ENCODE data around the gene NPL. TPM values are rescaled to one million over a fixed set of nuclear protein-coding genes. Genes with fewer than 3 reads are reported as not detected.

The NPL gene
- total and polyA plus RNA-seq, 2 of the 13 experiments (the other 11 are each of a cell fraction or from before 2014, with no cell fraction given), result 0.03 to 0.04 TPM

- intact Hi-C loops (cut with micrococcal nuclease; ENCODE audit: unreplicated experiment), result no loop called here
- Histone ChIP-seq H3K4me2 (ENCODE audit: low read depth, low read length) (no peak overlapping the region), H3K27me3 (ENCODE audit: control insufficient read depth in 1 of 2, insufficient read depth in 2 of 2, low read length in 2 of 2) (peaks cover 0 to 26% of the 10 kb centered on the region in 2 experiments; a peak in 2 of 5 replicates), H3K27ac (ENCODE audit: extremely low read length, insufficient read depth, low read length) (no peak overlapping the region), H3K4me1 (ENCODE audit: insufficient read depth, low read length) (no peaks in the 10 kb centered on the region), H3K4me3 (replicated peaks in 1 of 3; ENCODE audit: insufficient read depth in 1 of 3, low read depth in 2 of 3, low read length in 3 of 3) (no peak overlapping the region), H3K9ac (ENCODE audit: insufficient read depth, low read depth, low read length) (no peak overlapping the region), H4K20me1 (ENCODE audit: insufficient read depth, low read length) (no peaks in the 10 kb centered on the region), H2AFZ (ENCODE audit: low read length) (no peak overlapping the region), H3K9me3 (ENCODE audit: low read length) (no peaks in the 10 kb centered on the region), H3K36me3 (replicated peaks in 1 of 2; ENCODE audit: control insufficient read depth in 1 of 2, insufficient read depth in 2 of 2, low read length in 2 of 2) (no peaks in the 10 kb centered on the region), H3K79me2 (ENCODE audit: insufficient read depth, low read length) (no peaks in the 10 kb centered on the region)
- 44% methylated on average over 5 of the region's 5 CpGs for WGBS (ENCODE audit: low lambda C conversion rate)
- ChIA-PET POLR2A (no interaction called here), CTCF (ENCODE audit: low intra/inter-chr PET ratio, low total read pairs) (no interaction called here)
- FAIRE-seq (no peak), DNase-seq (ENCODE audit: low spot score) (no peak), ATAC-seq (no peak)
- BruUV-seq (replicated peaks), result no TSS peak
- TF ChIP-seq ZNF775 (CRISPR knock-in tag; IDR thresholded peaks at IDR 0.05; ENCODE audit: borderline replicate concordance), result no peak
- TF ChIP-seq EP300 (IDR thresholded peaks at IDR 0.05; ENCODE audit: low read depth in 2 of 2, low read length in 2 of 2), result no peak
- TF ChIP-seq EP300 (CRISPR knock-in tag; IDR thresholded peaks at IDR 0.05; ENCODE audit: borderline replicate concordance), result no peak
- no peak for TF ChIP-seq RELA (CRISPR knock-in tag; IDR thresholded peaks at IDR 0.05)
- TF ChIP-seq ATF5 (CRISPR knock-in tag; IDR thresholded peaks at IDR 0.05; ENCODE audit: low read depth), result no peak
- TF ChIP-seq BRCA1 (CRISPR knock-in tag; IDR thresholded peaks at IDR 0.05), result no peak
- TF ChIP-seq ZNF20 (CRISPR knock-in tag; IDR thresholded peaks at IDR 0.05), result no peak
- no peak for TF ChIP-seq SIN3B (IDR thresholded peaks at IDR 0.05; ENCODE audit: low read length)
- TF ChIP-seq SATB2 (CRISPR knock-in tag; IDR thresholded peaks at IDR 0.05), result no peak
- no peak for TF ChIP-seq ZNF576 (CRISPR knock-in tag; IDR thresholded peaks at IDR 0.05)
- TF ChIP-seq, protein P1, sequence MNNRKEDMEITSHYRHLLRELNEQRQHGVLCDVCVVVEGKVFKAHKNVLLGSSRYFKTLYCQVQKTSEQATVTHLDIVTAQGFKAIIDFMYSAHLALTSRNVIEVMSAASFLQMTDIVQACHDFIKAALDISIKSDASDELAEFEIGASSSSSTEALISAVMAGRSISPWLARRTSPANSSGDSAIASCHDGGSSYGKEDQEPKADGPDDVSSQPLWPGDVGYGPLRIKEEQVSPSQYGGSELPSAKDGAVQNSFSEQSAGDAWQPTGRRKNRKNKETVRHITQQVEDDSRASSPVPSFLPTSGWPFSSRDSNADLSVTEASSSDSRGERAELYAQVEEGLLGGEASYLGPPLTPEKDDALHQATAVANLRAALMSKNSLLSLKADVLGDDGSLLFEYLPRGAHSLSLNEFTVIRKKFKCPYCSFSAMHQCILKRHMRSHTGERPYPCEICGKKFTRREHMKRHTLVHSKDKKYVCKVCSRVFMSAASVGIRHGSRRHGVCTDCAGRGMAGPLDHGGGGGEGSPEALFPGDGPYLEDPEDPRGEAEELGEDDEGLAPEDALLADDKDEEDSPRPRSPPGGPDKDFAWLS (CRISPR knock-in tag; IDR thresholded peaks at IDR 0.05; ENCODE audit: borderline replicate concordance), result no peak
- no peak for TF ChIP-seq FOXK1 (CRISPR knock-in tag; IDR thresholded peaks at IDR 0.05; ENCODE audit: borderline replicate concordance, low read depth)
- no peak for TF ChIP-seq NR2F6 (IDR thresholded peaks at IDR 0.05)
- no peak for TF ChIP-seq NR2F6 (CRISPR knock-in tag; IDR thresholded peaks at IDR 0.05)
- TF ChIP-seq YY1 (IDR thresholded peaks at IDR 0.05; ENCODE audit: insufficient read depth, insufficient replicate concordance, low read depth, low read length), result no peak
- no peak for TF ChIP-seq UBTF (CRISPR knock-in tag; IDR thresholded peaks at IDR 0.05)
- TF ChIP-seq, protein P2, sequence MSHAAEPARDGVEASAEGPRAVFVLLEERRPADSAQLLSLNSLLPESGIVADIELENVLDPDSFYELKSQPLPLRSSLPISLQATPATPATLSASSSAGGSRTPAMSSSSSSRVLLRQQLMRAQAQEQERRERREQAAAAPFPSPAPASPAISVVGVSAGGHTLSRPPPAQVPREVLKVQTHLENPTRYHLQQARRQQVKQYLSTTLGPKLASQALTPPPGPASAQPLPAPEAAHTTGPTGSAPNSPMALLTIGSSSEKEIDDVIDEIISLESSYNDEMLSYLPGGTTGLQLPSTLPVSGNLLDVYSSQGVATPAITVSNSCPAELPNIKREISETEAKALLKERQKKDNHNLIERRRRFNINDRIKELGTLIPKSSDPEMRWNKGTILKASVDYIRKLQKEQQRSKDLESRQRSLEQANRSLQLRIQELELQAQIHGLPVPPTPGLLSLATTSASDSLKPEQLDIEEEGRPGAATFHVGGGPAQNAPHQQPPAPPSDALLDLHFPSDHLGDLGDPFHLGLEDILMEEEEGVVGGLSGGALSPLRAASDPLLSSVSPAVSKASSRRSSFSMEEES (CRISPR knock-in tag; IDR thresholded peaks at IDR 0.05), result no peak
- in situ Hi-C loops (cut with HindIII; ENCODE audit: extremely low pct_ligation_motif_present, low pct_unique_long_range_greater_than_20kb), result no loop called here
Observed at GRCh38 chr1:182829285-182829932, 39.8 kb downstream of the NPL start.

Data from HepG2 (cell line).